Thyroid gland (tissue), 4 donors: ENCODE measurements around the gene CHRNB1.

ENCODE experiments used
- POLR2A ChIP-seq, 2 donors: fragments of 450-650 bp; IDR thresholded peaks; one replicate each; pipeline ENCODE4 v1.6.1; 2017; ENCODE audit warnings: antibody characterized with exemption in 2 of 2, mild to moderate bottlenecking in 2 of 2, moderate library complexity in 1 of 2
- TF ChIP-seq, protein P1 (sequence below), 6 experiments: fragments of 200-600 bp in 3 of 6; fragments of 450-650 bp in 3 of 6; sonication (generic) in 3 of 6; IDR thresholded peaks; one replicate each; pipeline ENCODE4 v1.5.1; 2016 to 2019; ENCODE audit warnings: antibody characterized with exemption in 6 of 6, mild to moderate bottlenecking in 2 of 6, inconsistent platforms in 1 of 6, moderate library complexity in 1 of 6

DNA sequence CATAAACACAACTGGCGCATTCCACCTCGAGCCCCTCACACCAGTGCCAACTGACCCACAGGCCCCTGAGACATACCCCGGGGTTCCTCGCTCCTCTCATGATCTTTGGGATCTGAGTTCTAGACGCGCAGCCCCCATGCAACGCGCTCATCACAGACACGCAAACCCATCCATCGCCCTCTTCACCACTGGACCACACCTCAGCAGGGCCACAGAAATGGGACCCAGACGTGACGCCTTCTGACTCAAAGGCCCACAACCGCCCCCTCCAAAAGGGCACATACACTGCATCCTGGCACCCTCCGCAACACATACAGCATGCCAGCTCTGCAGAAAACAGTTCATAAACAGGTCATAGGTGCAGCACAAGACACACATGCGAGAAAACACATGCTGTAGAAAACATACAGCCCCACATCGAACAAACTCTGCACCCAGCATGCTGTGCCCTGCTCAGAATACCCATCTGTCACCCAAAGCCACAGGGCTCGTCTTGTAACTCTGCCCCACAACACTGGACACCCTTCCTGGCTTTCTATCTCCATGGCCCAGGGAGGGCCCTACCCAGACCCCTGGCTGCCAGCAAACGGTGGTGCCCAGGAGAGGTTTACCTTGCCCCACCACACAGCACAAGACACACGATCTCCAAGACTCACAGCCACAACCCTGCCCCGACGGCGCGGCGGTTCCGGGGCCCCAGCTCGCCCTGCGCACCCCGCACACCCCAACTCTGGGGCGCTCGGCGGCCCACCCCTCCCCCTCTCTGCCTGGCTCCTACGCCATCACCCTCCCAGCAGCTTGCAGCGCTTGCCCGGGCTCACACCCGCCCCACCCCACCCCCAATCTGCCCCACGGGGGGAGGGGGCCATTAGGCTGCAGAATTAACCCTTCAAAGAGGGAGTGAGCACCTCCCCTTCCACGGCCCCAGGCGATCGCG lies 33.7 kb downstream of the CHRNB1 start:
- TF ChIP-seq, protein P1, sequence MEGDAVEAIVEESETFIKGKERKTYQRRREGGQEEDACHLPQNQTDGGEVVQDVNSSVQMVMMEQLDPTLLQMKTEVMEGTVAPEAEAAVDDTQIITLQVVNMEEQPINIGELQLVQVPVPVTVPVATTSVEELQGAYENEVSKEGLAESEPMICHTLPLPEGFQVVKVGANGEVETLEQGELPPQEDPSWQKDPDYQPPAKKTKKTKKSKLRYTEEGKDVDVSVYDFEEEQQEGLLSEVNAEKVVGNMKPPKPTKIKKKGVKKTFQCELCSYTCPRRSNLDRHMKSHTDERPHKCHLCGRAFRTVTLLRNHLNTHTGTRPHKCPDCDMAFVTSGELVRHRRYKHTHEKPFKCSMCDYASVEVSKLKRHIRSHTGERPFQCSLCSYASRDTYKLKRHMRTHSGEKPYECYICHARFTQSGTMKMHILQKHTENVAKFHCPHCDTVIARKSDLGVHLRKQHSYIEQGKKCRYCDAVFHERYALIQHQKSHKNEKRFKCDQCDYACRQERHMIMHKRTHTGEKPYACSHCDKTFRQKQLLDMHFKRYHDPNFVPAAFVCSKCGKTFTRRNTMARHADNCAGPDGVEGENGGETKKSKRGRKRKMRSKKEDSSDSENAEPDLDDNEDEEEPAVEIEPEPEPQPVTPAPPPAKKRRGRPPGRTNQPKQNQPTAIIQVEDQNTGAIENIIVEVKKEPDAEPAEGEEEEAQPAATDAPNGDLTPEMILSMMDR (IDR thresholded peaks at IDR 0.05) = no peak
- no peak for TF ChIP-seq POLR2A (IDR thresholded peaks at IDR 0.05)
